Mesodermal cell (in vitro differentiated cells): Measurements from ENCODE around the gene TBATA.

Experiments
- H3K27ac ChIP-seq: 2 replicates; pipeline ENCODE4 v1.7.0; 2013; ENCODE audit warnings: mild to moderate bottlenecking, low read depth, low read length, moderate library complexity; ENCODE audit not compliant: severe bottlenecking
- H3K36me3 ChIP-seq: 2 replicates; pipeline ENCODE4 v1.7.1; 2013; ENCODE audit warnings: mild to moderate bottlenecking, low read length, moderate library complexity; ENCODE audit not compliant: control insufficient read depth, insufficient read depth
- H3K4me1 ChIP-seq: one replicate; pipeline ENCODE4 v1.7.1; 2013; ENCODE audit warnings: mild to moderate bottlenecking, low read length; ENCODE audit not compliant: insufficient read depth, control insufficient read depth, poor library complexity, severe bottlenecking
- H3K4me3 ChIP-seq: 2 replicates; pipeline ENCODE4 v1.7.0; 2013; ENCODE audit warnings: low read length, control low read depth, mild to moderate bottlenecking; ENCODE audit not compliant: insufficient read depth, poor library complexity, severe bottlenecking; ENCODE audit errors: extremely low read depth
- H3K9me3 ChIP-seq: 2 replicates; pipeline ENCODE4 v1.7.1; 2013; ENCODE audit warnings: mild to moderate bottlenecking, low read length, moderate library complexity; ENCODE audit not compliant: control insufficient read depth
- WGBS, 2 experiments: methylation state at CpG; one replicate each; pipeline ENCODE4 v1.1.5; 2013; ENCODE audit warnings: missing lambda C conversion rate in 2 of 2; ENCODE audit not compliant: insufficient coverage in 2 of 2; 5-methylcytosine and 5-hydroxymethylcytosine counted together

TBATA gene

GRCh38 chr10:70779088-70779487 lies 6.1 kb downstream of the TBATA start:
- no peak overlapping the region for H3K27ac ChIP-seq
- H3K9me3 ChIP-seq, result no peaks in the 10 kb centered on the region
- no peaks in the 10 kb centered on the region for H3K36me3 ChIP-seq
- WGBS, 2 experiments, result 93 to 94% methylated on average over 2 of the region's 2 CpGs
- no peak overlapping the region for H3K4me3 ChIP-seq
- H3K4me1 ChIP-seq, result no peaks in the 10 kb centered on the region

GRCh38 chr10:70778267-70778924 lies 6.8 kb downstream of the TBATA start:
- no peak overlapping the region for H3K27ac ChIP-seq
- H3K9me3 ChIP-seq, result no peaks in the 10 kb centered on the region
- H3K4me3 ChIP-seq, result no peak overlapping the region
- no peaks in the 10 kb centered on the region for H3K36me3 ChIP-seq
- H3K4me1 ChIP-seq, result no peaks in the 10 kb centered on the region
- WGBS, 2 experiments, result 60 to 72% methylated on average over 4 to 5 of the region's 9 CpGs

- Histone ChIP-seq H3K36me3 (no peaks in the 10 kb centered on the region), H3K4me3 (no peak overlapping the region), H3K27ac (no peak overlapping the region), H3K9me3 (no peaks in the 10 kb centered on the region), H3K4me1 (no peaks in the 10 kb centered on the region)
- WGBS, 2 experiments, result 91 to 94% methylated on average over 11 to 15 of the region's 18 CpGs
Observed at GRCh38 chr10:70777063-70777875, 7.9 kb downstream of the TBATA start.

- WGBS, 2 experiments, result 73 to 87% methylated on average over 9 to 10 of the region's 11 CpGs
- H3K27ac ChIP-seq, result no peak overlapping the region
Observed at GRCh38 chr10:70776455-70777005, 8.6 kb downstream of the TBATA start.

GRCh38 chr10:70775679-70776454 lies 9.3 kb downstream of the TBATA start:
- 90 to 94% methylated on average over 13 of the region's 13 CpGs for WGBS, 2 experiments
- H3K4me1 ChIP-seq, result no peaks in the 10 kb centered on the region
- no peaks in the 10 kb centered on the region for H3K9me3 ChIP-seq
- no peaks in the 10 kb centered on the region for H3K36me3 ChIP-seq
- no peak overlapping the region for H3K27ac ChIP-seq
- H3K4me3 ChIP-seq, result no peak overlapping the region

More at GRCh38 chr10:70776455-70777005, 8.6 kb downstream of the TBATA start:
- H3K4me1 ChIP-seq, result no peaks in the 10 kb centered on the region
- H3K9me3 ChIP-seq, result no peaks in the 10 kb centered on the region
- H3K36me3 ChIP-seq, result no peaks in the 10 kb centered on the region
- H3K4me3 ChIP-seq, result no peak overlapping the region

GRCh38 chr10:70774810-70775678 lies 10.1 kb downstream of the TBATA start:
- H3K36me3 ChIP-seq, result no peaks in the 10 kb centered on the region
- no peaks in the 10 kb centered on the region for H3K9me3 ChIP-seq
- 82 to 88% methylated on average over 10 to 13 of the region's 14 CpGs for WGBS, 2 experiments
- no peak overlapping the region for H3K4me3 ChIP-seq
- H3K4me1 ChIP-seq, result no peaks in the 10 kb centered on the region
- H3K27ac ChIP-seq, result no peak overlapping the region

GRCh38 chr10:70773965-70774809 lies 11.0 kb downstream of the TBATA start:
- no peaks in the 10 kb centered on the region for H3K4me1 ChIP-seq
- no peaks in the 10 kb centered on the region for H3K9me3 ChIP-seq
- no peaks in the 10 kb centered on the region for H3K36me3 ChIP-seq
- 79 to 88% methylated on average over 7 to 8 of the region's 14 CpGs for WGBS, 2 experiments
- no peak overlapping the region for H3K4me3 ChIP-seq
- no peak overlapping the region for H3K27ac ChIP-seq

- Histone ChIP-seq H3K36me3 (no peaks in the 10 kb centered on the region), H3K9me3 (no peaks in the 10 kb centered on the region)
- WGBS, 2 experiments, result 80 to 87% methylated on average over 8 to 9 of the region's 9 CpGs
Observed at GRCh38 chr10:70773461-70773860, 11.7 kb downstream of the TBATA start.

GRCh38 chr10:70772627-70773026 lies 12.6 kb downstream of the TBATA start:
- H3K4me3 ChIP-seq, result no peak overlapping the region
- H3K4me1 ChIP-seq, result no peaks in the 10 kb centered on the region
- no peak overlapping the region for H3K27ac ChIP-seq
- H3K9me3 ChIP-seq, result no peaks in the 10 kb centered on the region
- 88 to 89% methylated on average over 3 to 4 of the region's 4 CpGs for WGBS, 2 experiments
- H3K36me3 ChIP-seq, result no peaks in the 10 kb centered on the region

More at GRCh38 chr10:70773461-70773860, 11.7 kb downstream of the TBATA start:
- H3K4me3 ChIP-seq, result no peak overlapping the region
- no peak overlapping the region for H3K27ac ChIP-seq
- no peaks in the 10 kb centered on the region for H3K4me1 ChIP-seq
